Stimulated activated CD4-positive, alpha-beta T cell treated with anti-CD3 and anti-CD28 coated beads, Interleukin-2, amount 100 ng/mL, for 24 hours (primary cell): ENCODE measurements around the gene TMEM125.
A peak's percentile ranks its signal among the peaks of the same experiment; 100 is the strongest.

Experiments
- DNase-seq, 2 donors: peaks; one replicate each; pipeline ENCODE4 v3.0.0-alpha.2; 2020

Gene TMEM125

GRCh38 chr1:43269627-43270375 lies at the start of gene TMEM125:
Gene TMEM125 (plus strand): TSS chr1:43269983. CDS start chr1:43272723, 2,740 bp downstream.
- DNase-seq = peak in 1 of 2 donors; percentile 4

- DNase-seq = no peak
These were observed 48.6 kb upstream of the TMEM125 start for GRCh38 chr1:43220905-43221778.

- DNase-seq = no peak
These were observed 48.0 kb upstream of the TMEM125 start for GRCh38 chr1:43221797-43222196.

GRCh38 chr1:43222879-43223278 lies 46.9 kb upstream of the TMEM125 start:
- no peak for DNase-seq

GRCh38 chr1:43225168-43225567 lies 44.6 kb upstream of the TMEM125 start:
- DNase-seq = no peak

GRCh38 chr1:43227143-43227764 lies 42.5 kb upstream of the TMEM125 start:
- peak; percentile 91 for DNase-seq

GRCh38 chr1:43229826-43230780 lies 39.7 kb upstream of the TMEM125 start:
- DNase-seq = no peak

- no peak for DNase-seq
These were observed 37.7 kb upstream of the TMEM125 start for GRCh38 chr1:43232074-43232473.

- no peak for DNase-seq
These were observed 37.3 kb upstream of the TMEM125 start for GRCh38 chr1:43232482-43232881.

GRCh38 chr1:43233631-43234030 lies 36.2 kb upstream of the TMEM125 start:
- DNase-seq = no peak

GRCh38 chr1:43234267-43234666 lies 35.5 kb upstream of the TMEM125 start:
- no peak for DNase-seq

- no peak for DNase-seq
These were observed 34.7 kb upstream of the TMEM125 start for GRCh38 chr1:43235040-43235439.

- no peak for DNase-seq
These were observed 34.2 kb upstream of the TMEM125 start for GRCh38 chr1:43235451-43236121.

GRCh38 chr1:43237121-43237520 lies 32.7 kb upstream of the TMEM125 start:
- no peak for DNase-seq

GRCh38 chr1:43238085-43238484 lies 31.7 kb upstream of the TMEM125 start:
- peak in 1 of 2 donors; percentile 27 for DNase-seq

GRCh38 chr1:43238991-43239469 lies 30.8 kb upstream of the TMEM125 start:
- no peak for DNase-seq

- no peak for DNase-seq
These were observed 30.3 kb upstream of the TMEM125 start for GRCh38 chr1:43239484-43239883.

- DNase-seq = no peak
These were observed 28.4 kb upstream of the TMEM125 start for GRCh38 chr1:43241413-43241836.

- no peak for DNase-seq
These were observed 26.5 kb upstream of the TMEM125 start for GRCh38 chr1:43243299-43243698.

- no peak for DNase-seq
These were observed 23.1 kb upstream of the TMEM125 start for GRCh38 chr1:43246466-43247213.
